HepG2 (cell line): ENCODE results near the gene USP5. TPM values are rescaled to one million over a fixed set of nuclear protein-coding genes. Genes with fewer than 3 reads are reported as not detected.

Experiments used
- ARID2 ChIP-seq: sonication (generic); formaldehyde crosslinking; IDR thresholded peaks from 2 replicates; pipeline ENCODE4 v1.8.1; 2022; ENCODE audit warnings: mild to moderate bottlenecking, missing genetic modification reagents, borderline replicate concordance
- ARNT ChIP-seq: fragments of 450-650 bp; IDR thresholded peaks from 2 replicates; pipeline ENCODE4 v1.6.1; 2017
- ATRX ChIP-seq: sonication (generic); formaldehyde crosslinking; IDR thresholded peaks from 2 replicates; pipeline ENCODE4 v1.4.0; 2020; ENCODE audit warnings: missing genetic modification reagents, borderline replicate concordance
- CCDC6 ChIP-seq: sonication (generic); formaldehyde crosslinking; IDR thresholded peaks from 2 replicates; pipeline ENCODE4 v1.8.1; 2022; ENCODE audit warnings: mild to moderate bottlenecking, missing genetic modification reagents, moderate library complexity
- HIVEP1 ChIP-seq: sonication (generic); formaldehyde crosslinking; IDR thresholded peaks from 2 replicates; pipeline ENCODE4 v1.4.0; 2020; ENCODE audit warnings: mild to moderate bottlenecking, missing genetic modification reagents
- KLF16 ChIP-seq, 2 experiments: sonication (generic) in 1 of 2; formaldehyde crosslinking in 1 of 2; IDR thresholded peaks; 2 replicates each; pipeline versions ENCODE4 v1.6.1 to v1.8.0; 2016 to 2023; ENCODE audit warnings: missing genetic modification reagents in 2 of 2, missing compliant biosample characterization in 1 of 2
- MLXIP ChIP-seq: sonication (generic); formaldehyde crosslinking; IDR thresholded peaks from 2 replicates; pipeline ENCODE4 v1.9.0; 2021; ENCODE audit warnings: missing genetic modification reagents, borderline replicate concordance
- MTA3 ChIP-seq: sonication (generic); formaldehyde crosslinking; IDR thresholded peaks from 2 replicates; pipeline ENCODE4 v1.4.0; 2020; ENCODE audit warnings: missing genetic modification reagents
- PHF8 ChIP-seq: sonication (generic); formaldehyde crosslinking; IDR thresholded peaks from 2 replicates; pipeline ENCODE4 v1.5.0; 2020; ENCODE audit warnings: missing genetic modification reagents
- ZNF251 ChIP-seq: sonication (generic); formaldehyde crosslinking; IDR thresholded peaks from 2 replicates; pipeline ENCODE4 v1.9.0; 2021; ENCODE audit warnings: mild to moderate bottlenecking, missing genetic modification reagents
- ZNF317 ChIP-seq: sonication (generic); formaldehyde crosslinking; IDR thresholded peaks from 2 replicates; pipeline ENCODE4 v1.5.0; 2020; ENCODE audit warnings: mild to moderate bottlenecking, missing genetic modification reagents
- ZNF335 ChIP-seq: sonication (generic); formaldehyde crosslinking; IDR thresholded peaks from 2 replicates; pipeline ENCODE4 v1.4.0; 2020; ENCODE audit warnings: missing genetic modification reagents
- ZNF350 ChIP-seq: sonication (generic); formaldehyde crosslinking; IDR thresholded peaks from 2 replicates; pipeline ENCODE4 v1.4.0; 2020; ENCODE audit warnings: mild to moderate bottlenecking, low read depth, missing genetic modification reagents, borderline replicate concordance
- ZNF766 ChIP-seq: sonication (generic); formaldehyde crosslinking; IDR thresholded peaks from 2 replicates; pipeline ENCODE4 v1.5.0; 2020; ENCODE audit warnings: missing genetic modification reagents, borderline replicate concordance
- polyA plus RNA-seq, 8 experiments: library from polyadenylated mRNA; depleted of rRNA in 3 of 8; stranded (reverse) in 7 of 8; unstranded in 1 of 8; fragments of >200 nt; fragmentation: Illumina TruSeq in 4 of 8; extraction: Trizol in 4 of 8; gene quantifications; 2 replicates each; pipeline versions ENCODE4 v1.2.1 to v1.2.3, GENCODE V29; 2011 to 2016; ENCODE audit warnings: low read depth in 4 of 8, missing spikeins in 1 of 8, mixed read lengths in 1 of 8; ENCODE audit not compliant: insufficient read depth in 1 of 8
- total RNA-seq, 5 experiments: library from RNA; depleted of rRNA; stranded (reverse); fragments of >200 nt; fragmentation: Illumina TruSeq; extraction: Trizol; gene quantifications; 2 replicates each; pipeline ENCODE4 v1.2.3, GENCODE V29; 2016; ENCODE audit warnings: low read depth in 1 of 5
- TF ChIP-seq, protein P1 (sequence below): sonication (generic); formaldehyde crosslinking; IDR thresholded peaks from 2 replicates; pipeline ENCODE4 v1.4.0; 2020; ENCODE audit warnings: missing genetic modification reagents, borderline replicate concordance
- TF ChIP-seq, protein P2 (sequence below): sonication (generic); formaldehyde crosslinking; IDR thresholded peaks from 2 replicates; pipeline ENCODE4 v1.4.0; 2020; ENCODE audit warnings: missing genetic modification reagents
- TF ChIP-seq, protein P3 (sequence below): IDR thresholded peaks from 2 replicates; pipeline ENCODE4 v1.4.0; 2020; ENCODE audit warnings: mild to moderate bottlenecking, missing genetic modification reagents

Gene USP5
- total and polyA plus RNA-seq, 2 of the 13 experiments (the other 11 are each of a cell fraction or from before 2014, with no cell fraction given): 39.6 to 56.0 TPM

GRCh38 chr12:6914246-6914946, 62.4 kb downstream of the USP5 start, which contains the start of gene ENO2 (continued):
- no peak for TF ChIP-seq CCDC6 (CRISPR knock-in tag)
- TF ChIP-seq, protein P1, sequence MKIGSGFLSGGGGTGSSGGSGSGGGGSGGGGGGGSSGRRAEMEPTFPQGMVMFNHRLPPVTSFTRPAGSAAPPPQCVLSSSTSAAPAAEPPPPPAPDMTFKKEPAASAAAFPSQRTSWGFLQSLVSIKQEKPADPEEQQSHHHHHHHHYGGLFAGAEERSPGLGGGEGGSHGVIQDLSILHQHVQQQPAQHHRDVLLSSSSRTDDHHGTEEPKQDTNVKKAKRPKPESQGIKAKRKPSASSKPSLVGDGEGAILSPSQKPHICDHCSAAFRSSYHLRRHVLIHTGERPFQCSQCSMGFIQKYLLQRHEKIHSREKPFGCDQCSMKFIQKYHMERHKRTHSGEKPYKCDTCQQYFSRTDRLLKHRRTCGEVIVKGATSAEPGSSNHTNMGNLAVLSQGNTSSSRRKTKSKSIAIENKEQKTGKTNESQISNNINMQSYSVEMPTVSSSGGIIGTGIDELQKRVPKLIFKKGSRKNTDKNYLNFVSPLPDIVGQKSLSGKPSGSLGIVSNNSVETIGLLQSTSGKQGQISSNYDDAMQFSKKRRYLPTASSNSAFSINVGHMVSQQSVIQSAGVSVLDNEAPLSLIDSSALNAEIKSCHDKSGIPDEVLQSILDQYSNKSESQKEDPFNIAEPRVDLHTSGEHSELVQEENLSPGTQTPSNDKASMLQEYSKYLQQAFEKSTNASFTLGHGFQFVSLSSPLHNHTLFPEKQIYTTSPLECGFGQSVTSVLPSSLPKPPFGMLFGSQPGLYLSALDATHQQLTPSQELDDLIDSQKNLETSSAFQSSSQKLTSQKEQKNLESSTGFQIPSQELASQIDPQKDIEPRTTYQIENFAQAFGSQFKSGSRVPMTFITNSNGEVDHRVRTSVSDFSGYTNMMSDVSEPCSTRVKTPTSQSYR (CRISPR knock-in tag): peak; percentile 46; the same call in 1 of the 2 replicates
- TF ChIP-seq, protein P2, sequence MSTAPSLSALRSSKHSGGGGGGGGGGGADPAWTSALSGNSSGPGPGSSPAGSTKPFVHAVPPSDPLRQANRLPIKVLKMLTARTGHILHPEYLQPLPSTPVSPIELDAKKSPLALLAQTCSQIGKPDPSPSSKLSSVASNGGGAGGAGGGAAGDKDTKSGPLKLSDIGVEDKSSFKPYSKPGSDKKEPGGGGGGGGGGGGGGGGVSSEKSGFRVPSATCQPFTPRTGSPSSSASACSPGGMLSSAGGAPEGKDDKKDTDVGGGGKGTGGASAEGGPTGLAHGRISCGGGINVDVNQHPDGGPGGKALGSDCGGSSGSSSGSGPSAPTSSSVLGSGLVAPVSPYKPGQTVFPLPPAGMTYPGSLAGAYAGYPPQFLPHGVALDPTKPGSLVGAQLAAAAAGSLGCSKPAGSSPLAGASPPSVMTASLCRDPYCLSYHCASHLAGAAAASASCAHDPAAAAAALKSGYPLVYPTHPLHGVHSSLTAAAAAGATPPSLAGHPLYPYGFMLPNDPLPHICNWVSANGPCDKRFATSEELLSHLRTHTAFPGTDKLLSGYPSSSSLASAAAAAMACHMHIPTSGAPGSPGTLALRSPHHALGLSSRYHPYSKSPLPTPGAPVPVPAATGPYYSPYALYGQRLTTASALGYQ (CRISPR knock-in tag): no peak
- TF ChIP-seq ZNF317 (CRISPR knock-in tag): no peak
- TF ChIP-seq ZNF350 (CRISPR knock-in tag): 0 out of 2 replicates have a peak, but pooled peaks have one; percentile 5
- TF ChIP-seq ZNF335 (CRISPR knock-in tag): no peak
- TF ChIP-seq, protein P3, sequence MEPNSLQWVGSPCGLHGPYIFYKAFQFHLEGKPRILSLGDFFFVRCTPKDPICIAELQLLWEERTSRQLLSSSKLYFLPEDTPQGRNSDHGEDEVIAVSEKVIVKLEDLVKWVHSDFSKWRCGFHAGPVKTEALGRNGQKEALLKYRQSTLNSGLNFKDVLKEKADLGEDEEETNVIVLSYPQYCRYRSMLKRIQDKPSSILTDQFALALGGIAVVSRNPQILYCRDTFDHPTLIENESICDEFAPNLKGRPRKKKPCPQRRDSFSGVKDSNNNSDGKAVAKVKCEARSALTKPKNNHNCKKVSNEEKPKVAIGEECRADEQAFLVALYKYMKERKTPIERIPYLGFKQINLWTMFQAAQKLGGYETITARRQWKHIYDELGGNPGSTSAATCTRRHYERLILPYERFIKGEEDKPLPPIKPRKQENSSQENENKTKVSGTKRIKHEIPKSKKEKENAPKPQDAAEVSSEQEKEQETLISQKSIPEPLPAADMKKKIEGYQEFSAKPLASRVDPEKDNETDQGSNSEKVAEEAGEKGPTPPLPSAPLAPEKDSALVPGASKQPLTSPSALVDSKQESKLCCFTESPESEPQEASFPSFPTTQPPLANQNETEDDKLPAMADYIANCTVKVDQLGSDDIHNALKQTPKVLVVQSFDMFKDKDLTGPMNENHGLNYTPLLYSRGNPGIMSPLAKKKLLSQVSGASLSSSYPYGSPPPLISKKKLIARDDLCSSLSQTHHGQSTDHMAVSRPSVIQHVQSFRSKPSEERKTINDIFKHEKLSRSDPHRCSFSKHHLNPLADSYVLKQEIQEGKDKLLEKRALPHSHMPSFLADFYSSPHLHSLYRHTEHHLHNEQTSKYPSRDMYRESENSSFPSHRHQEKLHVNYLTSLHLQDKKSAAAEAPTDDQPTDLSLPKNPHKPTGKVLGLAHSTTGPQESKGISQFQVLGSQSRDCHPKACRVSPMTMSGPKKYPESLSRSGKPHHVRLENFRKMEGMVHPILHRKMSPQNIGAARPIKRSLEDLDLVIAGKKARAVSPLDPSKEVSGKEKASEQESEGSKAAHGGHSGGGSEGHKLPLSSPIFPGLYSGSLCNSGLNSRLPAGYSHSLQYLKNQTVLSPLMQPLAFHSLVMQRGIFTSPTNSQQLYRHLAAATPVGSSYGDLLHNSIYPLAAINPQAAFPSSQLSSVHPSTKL (CRISPR knock-in tag): no peak
- 0 out of 2 replicates have a peak, but pooled peaks have one; percentile 19 for TF ChIP-seq HIVEP1 (CRISPR knock-in tag)
- TF ChIP-seq KLF16 (CRISPR knock-in tag; IDR thresholded peaks at IDR 0.05): peak in 1 of 2 experiments; percentile 53; a peak in 1 of 4 replicates
- 0 out of 2 replicates have a peak, but pooled peaks have one; percentile 23 for TF ChIP-seq ZNF766
- TF ChIP-seq ATRX: no peak
- TF ChIP-seq MTA3: no peak
- peak; percentile 12; the same call in 1 of the 2 replicates for TF ChIP-seq ARID2 (CRISPR knock-in tag)
- peak; percentile 45 for TF ChIP-seq PHF8 (CRISPR knock-in tag)
- no peak for TF ChIP-seq ARNT
- no peak for TF ChIP-seq ZNF251
- TF ChIP-seq MLXIP: no peak
